HepG2 (cell line): ENCODE data around the gene SOX12. TPM values are rescaled to one million over a fixed set of nuclear protein-coding genes. Genes with fewer than 3 reads are reported as not detected.

Source experiments
- JUN ChIP-seq: sonication (generic); formaldehyde crosslinking; IDR thresholded peaks from 2 replicates; pipeline ENCODE4 v1.4.0; 2020; ENCODE audit warnings: mild to moderate bottlenecking, missing genetic modification reagents
- JUNB ChIP-seq: sonication (generic); formaldehyde crosslinking; IDR thresholded peaks from 2 replicates; pipeline ENCODE4 v1.8.0; 2022; ENCODE audit warnings: missing genetic modification reagents, mild to moderate bottlenecking, borderline replicate concordance
- KLF16 ChIP-seq, 2 experiments: sonication (generic) in 1 of 2; formaldehyde crosslinking in 1 of 2; IDR thresholded peaks; 2 replicates each; pipeline versions ENCODE4 v1.6.1 to v1.8.0; 2016 to 2023; ENCODE audit warnings: missing genetic modification reagents in 2 of 2, missing compliant biosample characterization in 1 of 2
- KMT2B ChIP-seq: IDR thresholded peaks from 2 replicates; pipeline ENCODE4 v1.6.1; 2016; ENCODE audit warnings: missing genetic modification reagents, missing compliant biosample characterization
- MAFK ChIP-seq, 2 experiments: IDR thresholded peaks in 1 of 2; conservative IDR thresholded peaks in 1 of 2; 2 replicates each; pipeline ENCODE4 v1.6.1; 2011; ENCODE audit warnings: improper control_type of control experiment in 2 of 2, low read length in 2 of 2
- MIXL1 ChIP-seq: IDR thresholded peaks from 2 replicates; pipeline ENCODE4 v1.6.1; 2016
- NONO ChIP-seq, 2 experiments: fragments of 450-650 bp in 1 of 2; sonication (generic) in 1 of 2; formaldehyde crosslinking in 1 of 2; IDR thresholded peaks in 1 of 2; conservative IDR thresholded peaks in 1 of 2; 2 replicates each; pipeline versions ENCODE4 v1.6.1 to v1.8.0; 2017 to 2022; ENCODE audit warnings: mild to moderate bottlenecking in 1 of 2, missing genetic modification reagents in 1 of 2, moderate library complexity in 1 of 2
- NR2C2 ChIP-seq: sonication (generic); formaldehyde crosslinking; IDR thresholded peaks from 2 replicates; pipeline ENCODE4 v1.4.0; 2020; ENCODE audit warnings: missing genetic modification reagents, mild to moderate bottlenecking, moderate library complexity, borderline replicate concordance
- PLRG1 ChIP-seq: fragments of 450-650 bp; conservative IDR thresholded peaks from 2 replicates; pipeline ENCODE4 v1.6.1; 2016
- ZBTB20 ChIP-seq: sonication (generic); formaldehyde crosslinking; IDR thresholded peaks from 2 replicates; pipeline ENCODE4 v1.8.1; 2023; ENCODE audit warnings: missing genetic modification reagents, low read depth, mild to moderate bottlenecking, borderline replicate concordance
- ZMAT5 ChIP-seq: sonication (generic); formaldehyde crosslinking; IDR thresholded peaks from 2 replicates; pipeline ENCODE4 v1.5.0; 2020; ENCODE audit warnings: mild to moderate bottlenecking, low read depth, missing genetic modification reagents, borderline replicate concordance
- ZNF33A ChIP-seq: sonication (generic); formaldehyde crosslinking; IDR thresholded peaks from 2 replicates; pipeline ENCODE4 v1.5.1; 2020; ENCODE audit warnings: missing genetic modification reagents, mild to moderate bottlenecking, moderate library complexity, borderline replicate concordance
- ZNF597 ChIP-seq: sonication (generic); formaldehyde crosslinking; IDR thresholded peaks from 2 replicates; pipeline ENCODE4 v1.5.0; 2020; ENCODE audit warnings: missing genetic modification reagents
- ZNF672 ChIP-seq: sonication (generic); formaldehyde crosslinking; IDR thresholded peaks from 2 replicates; pipeline ENCODE4 v1.8.1; 2022; ENCODE audit warnings: missing genetic modification reagents
- ZSCAN29 ChIP-seq: sonication (generic); formaldehyde crosslinking; conservative IDR thresholded peaks from 2 replicates; pipeline ENCODE4 v1.4.0; 2020; ENCODE audit warnings: mild to moderate bottlenecking, missing genetic modification reagents
- polyA plus RNA-seq, 8 experiments: library from polyadenylated mRNA; depleted of rRNA in 3 of 8; stranded (reverse) in 7 of 8; unstranded in 1 of 8; fragments of >200 nt; fragmentation: Illumina TruSeq in 4 of 8; extraction: Trizol in 4 of 8; gene quantifications; 2 replicates each; pipeline versions ENCODE4 v1.2.1 to v1.2.3, GENCODE V29; 2011 to 2016; ENCODE audit warnings: low read depth in 4 of 8, missing spikeins in 1 of 8, mixed read lengths in 1 of 8; ENCODE audit not compliant: insufficient read depth in 1 of 8
- total RNA-seq, 5 experiments: library from RNA; depleted of rRNA; stranded (reverse); fragments of >200 nt; fragmentation: Illumina TruSeq; extraction: Trizol; gene quantifications; 2 replicates each; pipeline ENCODE4 v1.2.3, GENCODE V29; 2016; ENCODE audit warnings: low read depth in 1 of 5
- TF ChIP-seq, protein P1 (sequence below): sonication (generic); formaldehyde crosslinking; IDR thresholded peaks from 2 replicates; pipeline ENCODE4 v1.5.0; 2020; ENCODE audit warnings: missing genetic modification reagents
- TF ChIP-seq, protein P2 (sequence below): sonication (generic); formaldehyde crosslinking; IDR thresholded peaks from 2 replicates; pipeline ENCODE4 v1.9.0; 2021; ENCODE audit warnings: missing genetic modification reagents, borderline replicate concordance
- TF ChIP-seq, protein P3 (sequence below): sonication (generic); formaldehyde crosslinking; IDR thresholded peaks from 2 replicates; pipeline ENCODE4 v1.4.0; 2020; ENCODE audit warnings: mild to moderate bottlenecking, missing genetic modification reagents
- TF ChIP-seq, protein P4 (sequence below): sonication (generic); formaldehyde crosslinking; conservative IDR thresholded peaks from 2 replicates; pipeline ENCODE4 v1.4.0; 2020; ENCODE audit warnings: missing genetic modification reagents

Gene SOX12
- total and polyA plus RNA-seq, 2 of the 13 experiments (the other 11 are each of a cell fraction or from before 2014, with no cell fraction given), result 10.0 to 18.7 TPM

DNA sequence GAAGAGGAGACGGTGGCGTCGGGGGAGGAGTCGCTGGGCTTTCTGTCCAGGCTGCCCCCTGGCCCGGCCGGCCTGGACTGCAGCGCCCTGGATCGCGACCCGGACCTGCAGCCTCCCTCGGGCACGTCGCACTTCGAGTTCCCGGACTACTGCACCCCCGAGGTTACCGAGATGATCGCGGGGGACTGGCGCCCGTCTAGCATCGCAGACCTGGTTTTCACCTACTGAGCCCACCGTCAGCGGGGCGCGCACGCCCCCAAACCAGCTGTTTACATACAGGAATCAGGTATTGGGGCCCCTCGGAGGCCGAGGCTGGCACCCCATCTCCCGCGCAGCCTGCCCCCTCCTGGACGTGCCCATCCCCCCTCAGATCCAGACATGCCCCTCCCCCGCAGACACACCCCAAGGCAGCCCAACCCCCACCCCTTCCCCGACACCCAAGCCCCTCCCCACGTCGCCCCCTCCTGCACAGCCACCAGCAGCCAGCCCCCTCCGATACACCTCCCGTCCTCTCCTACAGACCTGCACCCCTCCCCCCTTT, 1.4 kb downstream of the SOX12 start (continued):
- TF ChIP-seq ZNF33A (CRISPR knock-in tag), result no peak
- TF ChIP-seq NONO (IDR thresholded peaks at IDR 0.05), result no peak
- TF ChIP-seq NONO (CRISPR knock-in tag; conservative IDR thresholded peaks at IDR 0.05), result no peak
- TF ChIP-seq, protein P1, sequence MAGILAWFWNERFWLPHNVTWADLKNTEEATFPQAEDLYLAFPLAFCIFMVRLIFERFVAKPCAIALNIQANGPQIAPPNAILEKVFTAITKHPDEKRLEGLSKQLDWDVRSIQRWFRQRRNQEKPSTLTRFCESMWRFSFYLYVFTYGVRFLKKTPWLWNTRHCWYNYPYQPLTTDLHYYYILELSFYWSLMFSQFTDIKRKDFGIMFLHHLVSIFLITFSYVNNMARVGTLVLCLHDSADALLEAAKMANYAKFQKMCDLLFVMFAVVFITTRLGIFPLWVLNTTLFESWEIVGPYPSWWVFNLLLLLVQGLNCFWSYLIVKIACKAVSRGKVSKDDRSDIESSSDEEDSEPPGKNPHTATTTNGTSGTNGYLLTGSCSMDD (CRISPR knock-in tag), result no peak
- TF ChIP-seq ZMAT5 (CRISPR knock-in tag), result no peak; the same call in 1 of the 2 replicates
- no peak for TF ChIP-seq JUN
- no peak for TF ChIP-seq ZNF672 (CRISPR knock-in tag)
- no peak for TF ChIP-seq JUNB (CRISPR knock-in tag)
- no peak for TF ChIP-seq MAFK (conservative IDR thresholded peaks at IDR 0.05 in 1 of 2, IDR thresholded peaks at IDR 0.05 in 1 of 2; ENCODE audit: low read length in 2 of 2)
- TF ChIP-seq KMT2B (CRISPR knock-in tag), result no peak
- no peak for TF ChIP-seq ZSCAN29
- TF ChIP-seq KLF16 (CRISPR knock-in tag; IDR thresholded peaks at IDR 0.05), result peak in 1 of 2 experiments; percentile 50; a peak in 1 of 4 replicates
- no peak for TF ChIP-seq PLRG1
- no peak for TF ChIP-seq ZNF597 (CRISPR knock-in tag)
- TF ChIP-seq, protein P2, sequence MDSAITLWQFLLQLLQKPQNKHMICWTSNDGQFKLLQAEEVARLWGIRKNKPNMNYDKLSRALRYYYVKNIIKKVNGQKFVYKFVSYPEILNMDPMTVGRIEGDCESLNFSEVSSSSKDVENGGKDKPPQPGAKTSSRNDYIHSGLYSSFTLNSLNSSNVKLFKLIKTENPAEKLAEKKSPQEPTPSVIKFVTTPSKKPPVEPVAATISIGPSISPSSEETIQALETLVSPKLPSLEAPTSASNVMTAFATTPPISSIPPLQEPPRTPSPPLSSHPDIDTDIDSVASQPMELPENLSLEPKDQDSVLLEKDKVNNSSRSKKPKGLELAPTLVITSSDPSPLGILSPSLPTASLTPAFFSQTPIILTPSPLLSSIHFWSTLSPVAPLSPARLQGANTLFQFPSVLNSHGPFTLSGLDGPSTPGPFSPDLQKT (CRISPR knock-in tag), result no peak
- TF ChIP-seq, protein P3, sequence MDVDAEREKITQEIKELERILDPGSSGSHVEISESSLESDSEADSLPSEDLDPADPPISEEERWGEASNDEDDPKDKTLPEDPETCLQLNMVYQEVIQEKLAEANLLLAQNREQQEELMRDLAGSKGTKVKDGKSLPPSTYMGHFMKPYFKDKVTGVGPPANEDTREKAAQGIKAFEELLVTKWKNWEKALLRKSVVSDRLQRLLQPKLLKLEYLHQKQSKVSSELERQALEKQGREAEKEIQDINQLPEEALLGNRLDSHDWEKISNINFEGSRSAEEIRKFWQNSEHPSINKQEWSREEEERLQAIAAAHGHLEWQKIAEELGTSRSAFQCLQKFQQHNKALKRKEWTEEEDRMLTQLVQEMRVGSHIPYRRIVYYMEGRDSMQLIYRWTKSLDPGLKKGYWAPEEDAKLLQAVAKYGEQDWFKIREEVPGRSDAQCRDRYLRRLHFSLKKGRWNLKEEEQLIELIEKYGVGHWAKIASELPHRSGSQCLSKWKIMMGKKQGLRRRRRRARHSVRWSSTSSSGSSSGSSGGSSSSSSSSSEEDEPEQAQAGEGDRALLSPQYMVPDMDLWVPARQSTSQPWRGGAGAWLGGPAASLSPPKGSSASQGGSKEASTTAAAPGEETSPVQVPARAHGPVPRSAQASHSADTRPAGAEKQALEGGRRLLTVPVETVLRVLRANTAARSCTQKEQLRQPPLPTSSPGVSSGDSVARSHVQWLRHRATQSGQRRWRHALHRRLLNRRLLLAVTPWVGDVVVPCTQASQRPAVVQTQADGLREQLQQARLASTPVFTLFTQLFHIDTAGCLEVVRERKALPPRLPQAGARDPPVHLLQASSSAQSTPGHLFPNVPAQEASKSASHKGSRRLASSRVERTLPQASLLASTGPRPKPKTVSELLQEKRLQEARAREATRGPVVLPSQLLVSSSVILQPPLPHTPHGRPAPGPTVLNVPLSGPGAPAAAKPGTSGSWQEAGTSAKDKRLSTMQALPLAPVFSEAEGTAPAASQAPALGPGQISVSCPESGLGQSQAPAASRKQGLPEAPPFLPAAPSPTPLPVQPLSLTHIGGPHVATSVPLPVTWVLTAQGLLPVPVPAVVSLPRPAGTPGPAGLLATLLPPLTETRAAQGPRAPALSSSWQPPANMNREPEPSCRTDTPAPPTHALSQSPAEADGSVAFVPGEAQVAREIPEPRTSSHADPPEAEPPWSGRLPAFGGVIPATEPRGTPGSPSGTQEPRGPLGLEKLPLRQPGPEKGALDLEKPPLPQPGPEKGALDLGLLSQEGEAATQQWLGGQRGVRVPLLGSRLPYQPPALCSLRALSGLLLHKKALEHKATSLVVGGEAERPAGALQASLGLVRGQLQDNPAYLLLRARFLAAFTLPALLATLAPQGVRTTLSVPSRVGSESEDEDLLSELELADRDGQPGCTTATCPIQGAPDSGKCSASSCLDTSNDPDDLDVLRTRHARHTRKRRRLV (CRISPR knock-in tag), result no peak
- TF ChIP-seq NR2C2 (CRISPR knock-in tag), result no peak
- TF ChIP-seq ZBTB20 (CRISPR knock-in tag), result peak; percentile 79; the same call in 1 of the 2 replicates
- TF ChIP-seq, protein P4, sequence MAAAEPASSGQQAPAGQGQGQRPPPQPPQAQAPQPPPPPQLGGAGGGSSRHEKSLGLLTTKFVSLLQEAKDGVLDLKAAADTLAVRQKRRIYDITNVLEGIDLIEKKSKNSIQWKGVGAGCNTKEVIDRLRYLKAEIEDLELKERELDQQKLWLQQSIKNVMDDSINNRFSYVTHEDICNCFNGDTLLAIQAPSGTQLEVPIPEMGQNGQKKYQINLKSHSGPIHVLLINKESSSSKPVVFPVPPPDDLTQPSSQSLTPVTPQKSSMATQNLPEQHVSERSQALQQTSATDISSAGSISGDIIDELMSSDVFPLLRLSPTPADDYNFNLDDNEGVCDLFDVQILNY (CRISPR knock-in tag), result no peak; the same call in 1 of the 2 replicates
- no peak for TF ChIP-seq MIXL1
